Mesothelial cell of epicardium (in vitro differentiated cells): ENCODE measurements around the gene AMHR2. TPM values are rescaled to one million over a fixed set of nuclear protein-coding genes. Genes with fewer than 3 reads are reported as not detected.

Experiments used
- DNase-seq, 2 experiments: peaks; one replicate each; pipeline ENCODE4 v3.0.0; 2021; ENCODE audit warnings: low spot score in 2 of 2; ENCODE audit not compliant: unreplicated experiment in 2 of 2
- H3K27ac Mint-ChIP-seq: 2 replicates; pipeline ENCODE4 v1.8.0; 2021; ENCODE audit warnings: mixed read lengths
- H3K27me3 Mint-ChIP-seq: 2 replicates; pipeline ENCODE4 v1.8.0; 2021; ENCODE audit warnings: low read depth, mixed read lengths
- H3K36me3 Mint-ChIP-seq: 2 replicates; pipeline ENCODE4 v1.8.0; 2021; ENCODE audit warnings: mixed read lengths
- H3K4me1 Mint-ChIP-seq: 2 replicates; pipeline ENCODE4 v1.8.0; 2021; ENCODE audit warnings: mixed read lengths
- H3K4me3 Mint-ChIP-seq: 2 replicates; pipeline ENCODE4 v1.8.0; 2021; ENCODE audit warnings: mild to moderate bottlenecking, moderate library complexity, mixed read lengths
- H3K9me3 Mint-ChIP-seq: 2 replicates; pipeline ENCODE4 v1.8.0; 2021; ENCODE audit warnings: mixed read lengths
- CTCF ChIP-seq: fragments of 200-600 bp; sonication (generic); IDR thresholded peaks from one replicate; pipeline ENCODE4 v1.5.0; 2021; ENCODE audit warnings: antibody characterized with exemption; ENCODE audit not compliant: unreplicated experiment
- total RNA-seq: library from RNA; stranded (reverse); gene quantifications from 3 replicates; pipeline ENCODE4 v1.2.1, GENCODE V29; 2021

The AMHR2 gene
- total RNA-seq, 1 donor from 2014 or later = 11.1 TPM

- Mint-ChIP-seq H3K4me3 (no peak overlapping the region), H3K9me3 (no peaks in the 10 kb centered on the region), H3K36me3 (peaks cover 29% of the 10 kb centered on the region), H3K27ac (no peak overlapping the region), H3K27me3 (no peaks in the 10 kb centered on the region), H3K4me1 (peaks cover 23% of the 10 kb centered on the region)
- no peak for TF ChIP-seq CTCF
- no peak for DNase-seq
Measured at GRCh38 chr12:53450936-53451335, 27.3 kb downstream of the AMHR2 start.

DNA sequence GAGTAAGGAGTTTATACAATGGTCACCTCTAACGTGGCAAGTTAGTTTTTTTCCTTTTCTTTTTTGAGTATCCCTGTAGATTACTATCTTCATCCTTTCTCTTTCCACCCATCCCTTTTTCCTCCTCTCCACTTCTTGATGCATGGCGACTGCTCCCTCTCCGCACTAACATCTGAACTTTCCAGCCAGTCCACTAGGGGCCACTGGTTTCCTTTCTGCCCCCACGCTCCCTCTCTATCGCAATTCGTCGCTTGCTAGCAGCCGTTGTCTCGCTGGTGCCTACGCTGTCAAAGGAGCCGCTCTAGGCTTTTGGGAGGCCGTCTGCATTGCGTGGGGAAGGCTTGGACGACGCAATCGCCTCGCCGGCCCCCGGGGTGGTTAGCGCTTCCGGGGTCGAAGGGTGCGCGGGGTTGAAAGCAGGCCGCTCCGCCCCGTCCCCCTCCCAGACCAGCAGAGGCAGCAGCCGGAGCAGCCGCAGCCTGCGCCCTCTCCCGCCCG, 28.1 kb downstream of the AMHR2 start, which contains the start of gene PCBP2:
PCBP2 (plus strand) TSS at position 442 of the 498 bp plus-strand sequence. CDS start 2,699 bp downstream, outside the sequence.
- peak; percentile 91 to 94 for DNase-seq
- H3K36me3 Mint-ChIP-seq = peaks cover 30% of the 10 kb centered on the region
- H3K27ac Mint-ChIP-seq = peak within 1 kb of the TSS; percentile 99

GRCh38 chr12:53452159-53453077, 28.8 kb downstream of the AMHR2 start:
- no peaks in the 10 kb centered on the region for H3K27me3 Mint-ChIP-seq
- peaks cover 32% of the 10 kb centered on the region for H3K36me3 Mint-ChIP-seq
- peak; percentile 72 to 82 for DNase-seq
- peak overlapping the region; percentile 93 for H3K4me3 Mint-ChIP-seq
- TF ChIP-seq CTCF = peak; percentile 15
- H3K27ac Mint-ChIP-seq = peak overlapping the region; percentile 99
- H3K9me3 Mint-ChIP-seq = no peaks in the 10 kb centered on the region
- H3K4me1 Mint-ChIP-seq = peaks cover 23% of the 10 kb centered on the region

More for the DNA sequence above, 28.1 kb downstream of the AMHR2 start, which contains the start of gene PCBP2:
- no peaks in the 10 kb centered on the region for H3K27me3 Mint-ChIP-seq
- peak; percentile 78 for TF ChIP-seq CTCF
- H3K4me3 Mint-ChIP-seq = peak within 1 kb of the TSS; percentile 93
- no peaks in the 10 kb centered on the region for H3K9me3 Mint-ChIP-seq
- peaks cover 23% of the 10 kb centered on the region for H3K4me1 Mint-ChIP-seq

DNA sequence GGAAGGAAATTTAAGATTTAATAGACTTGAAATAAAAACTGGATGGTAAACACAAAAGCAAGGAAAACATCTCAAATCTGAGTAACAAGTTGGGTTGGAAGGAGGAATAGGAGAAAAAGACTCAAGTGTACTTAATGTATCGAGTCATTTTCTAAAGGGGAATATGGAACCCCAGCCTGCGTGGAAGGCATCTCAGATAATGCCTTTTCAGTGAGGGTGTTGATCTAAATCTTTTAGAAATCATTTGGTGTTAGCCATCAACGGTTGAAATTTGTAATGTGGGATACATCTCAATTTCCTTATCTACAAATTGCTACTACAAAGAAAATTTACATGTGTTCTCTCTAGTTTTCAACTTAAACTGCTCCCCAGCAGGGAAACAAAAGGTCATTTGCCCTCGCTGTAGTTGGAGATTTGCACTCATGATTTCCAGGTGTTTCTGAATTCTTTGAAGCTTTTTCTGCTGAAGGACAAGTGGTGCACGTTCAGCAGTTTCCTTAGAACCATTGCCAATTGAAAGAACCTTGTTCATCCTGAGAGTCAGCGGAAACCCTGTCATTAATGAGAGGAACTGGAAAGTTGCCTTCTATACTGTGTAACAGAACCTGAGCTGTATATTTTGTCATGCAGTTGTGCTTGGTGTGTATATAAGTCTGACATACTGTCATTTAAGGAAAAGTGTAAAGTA, 30.4 kb downstream of the AMHR2 start:
- Mint-ChIP-seq H3K27ac (peak overlapping the region; percentile 76), H3K4me1 (peaks cover 23% of the 10 kb centered on the region), H3K4me3 (peak overlapping the region; percentile 93), H3K27me3 (no peaks in the 10 kb centered on the region), H3K36me3 (peaks cover 27% of the 10 kb centered on the region), H3K9me3 (no peaks in the 10 kb centered on the region)
- no peak for TF ChIP-seq CTCF
- no peak for DNase-seq

DNA sequence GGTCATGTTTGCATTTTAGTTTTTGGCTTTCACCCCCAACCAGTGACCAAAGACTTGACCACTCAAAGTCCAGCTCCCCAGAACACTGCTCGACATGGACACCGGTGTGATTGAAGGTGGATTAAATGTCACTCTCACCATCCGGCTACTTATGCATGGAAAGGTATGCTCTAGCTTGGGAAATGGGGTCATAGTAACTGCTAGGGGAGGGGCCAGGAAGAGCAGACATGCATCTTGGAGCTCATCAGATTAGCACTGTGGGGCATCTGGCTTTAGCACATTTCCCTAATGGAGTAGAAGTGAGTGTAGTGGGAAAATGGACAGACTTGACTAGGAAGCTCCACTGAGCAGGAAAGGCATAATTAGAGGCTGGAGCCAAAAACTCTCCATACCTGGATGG, 31.1 kb downstream of the AMHR2 start:
- H3K4me1 Mint-ChIP-seq = peaks cover 23% of the 10 kb centered on the region
- no peaks in the 10 kb centered on the region for H3K9me3 Mint-ChIP-seq
- H3K4me3 Mint-ChIP-seq = peak overlapping the region; percentile 93
- no peak for TF ChIP-seq CTCF
- H3K36me3 Mint-ChIP-seq = peaks cover 31% of the 10 kb centered on the region
- peak overlapping the region; percentile 66 for H3K27ac Mint-ChIP-seq
- H3K27me3 Mint-ChIP-seq = no peaks in the 10 kb centered on the region
- no peak for DNase-seq
